Measurements from ENCODE around the gene SIGLECL1. TPM values are rescaled to one million over a fixed set of nuclear protein-coding genes. Genes with fewer than 3 reads are reported as not detected.
A peak's percentile ranks its signal among the peaks of the same experiment; 100 is the strongest.

Gene SIGLECL1
- polyA plus RNA-seq, 6 donors from 2014 or later = not detected

GRCh38 chr19:51226067-51226466, 24.8 kb upstream of the SIGLECL1 start:
- Mint-ChIP-seq H3K4me3 (no peak overlapping the region), H3K4me1 (peaks cover 0 to 5% (median 0%) of the 10 kb centered on the region in 3 donors), H3K27me3 (peaks cover 22 to 41% (median 36%) of the 10 kb centered on the region in 3 donors), H3K9me3 (peaks cover 0 to 4% (median 0%) of the 10 kb centered on the region in 7 donors), H3K27ac (no peak overlapping the region), H3K36me3 (no peaks in the 10 kb centered on the region)
- ATAC-seq (ENCODE audit: low read depth in 2 of 2) (no peak), DNase-seq (no peak)

DNA sequence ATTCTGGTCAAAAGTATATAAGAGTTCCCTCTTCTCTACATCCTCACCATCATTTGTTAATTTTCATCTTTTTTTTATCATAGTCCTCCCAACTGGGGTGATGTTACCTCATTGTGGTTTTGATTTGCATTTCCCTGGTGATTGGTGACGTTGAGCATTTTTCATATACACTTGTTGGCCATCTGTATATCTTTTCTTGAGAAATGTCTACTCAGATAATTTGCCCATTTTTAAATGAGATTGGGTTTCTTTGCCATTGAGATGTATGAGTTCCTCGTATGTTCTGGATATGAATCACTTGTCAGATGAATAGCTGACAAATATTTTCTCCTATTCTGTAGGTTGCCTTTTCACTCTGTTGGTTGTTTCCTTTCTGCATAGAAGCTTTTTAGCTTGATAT, 23.6 kb upstream of the SIGLECL1 start:
- DNase-seq = no peak
- Mint-ChIP-seq H3K4me3 (no peak overlapping the region), H3K27ac (no peak overlapping the region), H3K9me3 (peaks cover 0 to 8% (median 2%) of the 10 kb centered on the region in 7 donors), H3K36me3 (peaks cover 0 to 3% of the 10 kb centered on the region in 2 donors), H3K27me3 (peaks cover 23 to 52% (median 32%) of the 10 kb centered on the region in 3 donors), H3K4me1 (peaks cover 0 to 5% (median 0%) of the 10 kb centered on the region in 3 donors)
- no peak for ATAC-seq (ENCODE audit: low read depth in 2 of 2)

DNA sequence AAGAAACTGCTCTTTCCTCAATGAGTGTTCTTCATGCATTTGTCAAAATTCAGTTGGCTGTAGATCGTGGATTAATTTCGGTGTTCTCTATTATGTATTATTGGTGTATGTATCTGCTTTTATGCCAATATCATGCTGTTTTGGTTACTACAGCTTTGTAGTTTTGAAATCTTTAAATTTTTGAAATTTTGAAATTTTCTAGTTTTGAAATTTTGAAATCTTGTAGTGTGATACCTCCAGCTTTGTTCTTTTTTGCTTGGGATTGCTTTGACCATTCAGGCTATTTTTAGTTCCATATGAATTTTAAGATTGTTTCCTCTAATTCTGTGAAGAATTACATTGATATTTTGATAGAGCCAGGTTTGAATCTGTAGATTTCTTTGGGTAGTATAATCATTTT, 22.9 kb upstream of the SIGLECL1 start:
- H3K27me3 Mint-ChIP-seq = peaks cover 28 to 57% (median 30%) of the 10 kb centered on the region in 3 donors
- peaks cover 0 to 8% of the 10 kb centered on the region in 2 donors for H3K36me3 Mint-ChIP-seq
- no peak overlapping the region for H3K27ac Mint-ChIP-seq
- ATAC-seq (ENCODE audit: low read depth in 2 of 2) (no peak), DNase-seq (no peak)
- H3K4me3 Mint-ChIP-seq = no peak overlapping the region
- peaks cover 0 to 5% (median 0%) of the 10 kb centered on the region in 3 donors for H3K4me1 Mint-ChIP-seq
- peaks cover 0 to 13% (median 5%) of the 10 kb centered on the region in 7 donors for H3K9me3 Mint-ChIP-seq

DNA sequence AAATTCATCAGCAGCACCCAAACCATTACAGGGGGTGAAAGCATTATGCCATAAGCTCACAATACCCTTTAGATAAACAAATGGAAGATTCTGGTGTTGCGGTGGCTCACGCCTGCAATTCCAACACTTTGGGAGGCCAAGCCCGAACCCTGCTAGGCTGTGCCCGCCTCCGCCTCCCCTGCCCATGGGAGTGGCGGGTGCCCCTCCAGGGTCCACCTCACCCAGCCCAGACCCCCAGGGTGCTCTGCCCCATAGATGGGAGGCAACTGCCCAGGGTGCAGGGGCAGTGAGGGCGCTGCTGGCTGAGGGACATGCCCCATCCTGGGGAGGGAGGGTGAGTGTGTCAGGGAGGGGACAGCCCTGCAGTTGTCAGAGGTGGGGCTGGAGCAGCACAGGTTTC, 10.0 kb upstream of the SIGLECL1 start:
- Mint-ChIP-seq H3K27ac (no peak overlapping the region), H3K9me3 (peaks cover 3 to 11% (median 6%) of the 10 kb centered on the region in 7 donors), H3K4me1 (no peaks in the 10 kb centered on the region), H3K4me3 (no peak overlapping the region), H3K36me3 (peaks cover 0 to 8% of the 10 kb centered on the region in 2 donors), H3K27me3 (peaks cover 8 to 40% (median 13%) of the 10 kb centered on the region in 3 donors)
- DNase-seq (no peak), ATAC-seq (ENCODE audit: low read depth in 2 of 2) (no peak)

GRCh38 chr19:51242881-51243630, 7.8 kb upstream of the SIGLECL1 start:
- Mint-ChIP-seq H3K36me3 (peaks cover 0 to 8% of the 10 kb centered on the region in 2 donors), H3K27me3 (peaks cover 13 to 40% (median 13%) of the 10 kb centered on the region in 3 donors), H3K4me1 (no peaks in the 10 kb centered on the region), H3K4me3 (no peak overlapping the region), H3K9me3 (peaks cover 3 to 11% (median 6%) of the 10 kb centered on the region in 7 donors), H3K27ac (no peak overlapping the region)
- DNase-seq (no peak), ATAC-seq (ENCODE audit: low read depth in 2 of 2) (no peak)

- no peak for ATAC-seq (ENCODE audit: low read depth in 2 of 2)
- Mint-ChIP-seq H3K27me3 (peaks cover 6 to 33% (median 9%) of the 10 kb centered on the region in 3 donors), H3K9me3 (peaks cover 3 to 19% (median 6%) of the 10 kb centered on the region in 7 donors), H3K4me1 (no peaks in the 10 kb centered on the region), H3K36me3 (peaks cover 0 to 8% of the 10 kb centered on the region in 2 donors), H3K4me3 (no peak overlapping the region), H3K27ac (no peak overlapping the region)
- no peak for DNase-seq
Measured at GRCh38 chr19:51246164-51246552, 4.7 kb upstream of the SIGLECL1 start.

DNA sequence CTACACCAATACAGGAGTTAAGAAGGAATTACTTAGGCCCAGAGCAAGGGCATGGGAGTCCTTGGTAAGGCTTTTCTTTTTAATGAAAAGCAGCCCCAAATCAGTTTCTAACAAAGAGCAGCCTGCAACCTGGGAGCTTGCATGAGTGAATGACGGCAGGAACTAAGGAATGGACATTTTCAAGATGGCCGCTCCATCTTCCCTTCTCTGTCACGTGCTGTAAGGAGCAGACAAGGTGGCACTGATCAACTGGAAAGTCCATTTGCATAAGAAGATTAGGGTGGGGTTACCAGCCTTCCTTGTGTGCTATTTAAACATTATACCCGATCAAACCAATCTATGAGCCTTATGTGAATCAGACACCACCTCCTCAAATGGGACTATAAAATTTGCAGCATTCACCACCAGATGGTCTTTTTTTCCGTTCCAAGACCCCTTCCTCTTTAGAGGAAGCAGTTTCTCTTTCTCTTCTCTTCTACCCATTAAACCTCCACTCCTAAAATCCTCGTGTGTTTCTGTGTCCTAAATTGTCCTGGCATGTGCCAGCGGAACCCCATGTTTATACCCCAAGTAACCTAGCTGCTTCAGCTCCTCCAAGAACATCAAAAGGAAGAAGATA, 2.8 kb upstream of the SIGLECL1 start:
- Mint-ChIP-seq H3K4me3 (no peak overlapping the region), H3K9me3 (peaks cover 1 to 13% (median 2%) of the 10 kb centered on the region in 7 donors), H3K27ac (peak overlapping the region in 1 of 6 donors; percentile 54), H3K4me1 (no peaks in the 10 kb centered on the region), H3K36me3 (peaks cover 0 to 4% of the 10 kb centered on the region in 2 donors), H3K27me3 (peaks cover 9 to 30% (median 18%) of the 10 kb centered on the region in 3 donors)
- DNase-seq = no peak
- no peak for ATAC-seq (ENCODE audit: low read depth in 2 of 2)

DNA sequence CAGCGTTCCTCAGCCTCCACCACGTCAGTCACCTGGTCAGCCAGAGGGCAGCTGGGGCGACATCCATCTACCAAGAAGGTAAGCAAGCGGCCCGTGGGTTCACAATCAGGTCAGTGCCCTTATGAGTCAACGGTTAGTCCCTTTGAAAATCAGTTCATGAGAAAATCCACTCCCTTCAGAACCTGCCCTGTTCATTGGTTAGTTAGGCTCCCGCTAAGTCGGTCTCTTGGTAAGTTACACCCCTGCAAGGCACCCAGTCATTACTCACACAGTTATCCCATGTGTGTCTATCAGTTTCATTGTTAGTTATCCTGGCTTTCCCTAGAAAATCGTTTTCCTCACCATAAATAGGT, 564 bp downstream of the SIGLECL1 start:
- no peak for ATAC-seq (ENCODE audit: low read depth in 2 of 2)
- DNase-seq = no peak
- Mint-ChIP-seq H3K9me3 (peaks cover 0 to 9% (median 0%) of the 10 kb centered on the region in 7 donors), H3K4me3 (no peak overlapping the region), H3K27ac (peak overlapping the region in 1 of 6 donors; percentile 23), H3K4me1 (no peaks in the 10 kb centered on the region), H3K27me3 (peaks cover 5 to 12% (median 9%) of the 10 kb centered on the region in 3 donors), H3K36me3 (no peaks in the 10 kb centered on the region)

GRCh38 chr19:51252306-51253079, 1.6 kb downstream of the SIGLECL1 start:
- Mint-ChIP-seq H3K9me3 (peaks cover 0 to 9% (median 0%) of the 10 kb centered on the region in 7 donors), H3K36me3 (no peaks in the 10 kb centered on the region), H3K4me1 (no peaks in the 10 kb centered on the region), H3K27ac (no peak overlapping the region), H3K27me3 (peaks cover 0 to 12% (median 9%) of the 10 kb centered on the region in 3 donors), H3K4me3 (no peak overlapping the region)
- ATAC-seq (ENCODE audit: low read depth in 2 of 2) = no peak
- DNase-seq = no peak

DNA sequence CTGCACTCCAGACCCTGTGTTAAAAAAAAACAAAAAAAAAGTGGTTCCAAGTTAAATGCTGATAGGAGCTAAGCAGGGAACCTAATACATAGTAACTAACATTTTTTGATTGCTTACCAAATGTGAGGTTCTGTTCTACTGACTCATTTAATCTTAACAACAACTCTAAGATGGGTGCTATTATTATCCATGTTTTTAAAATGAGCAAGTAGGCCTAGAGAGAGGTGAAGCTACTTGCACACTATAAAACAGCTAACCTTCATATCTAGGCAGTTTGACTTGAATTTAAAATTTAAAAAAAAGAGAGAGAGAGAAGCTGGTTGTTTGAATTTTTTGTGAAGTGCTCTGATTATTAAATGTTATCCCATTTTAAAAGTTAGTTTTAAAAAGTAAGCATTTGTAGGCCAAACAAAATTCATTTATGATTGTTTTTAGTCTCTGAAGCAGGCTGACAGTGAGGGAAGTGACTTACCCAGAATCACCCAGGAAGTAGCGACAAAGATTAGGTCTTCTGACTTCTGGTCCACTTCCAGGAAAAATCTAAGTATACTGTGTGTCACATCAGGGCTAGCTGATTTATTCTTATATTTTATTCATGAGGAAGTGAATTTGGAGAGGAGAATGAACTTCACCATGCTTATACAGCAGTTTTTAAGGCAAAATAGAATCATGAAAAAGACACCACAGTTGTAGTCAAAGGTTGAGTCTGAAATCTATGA, 2.4 kb downstream of the SIGLECL1 start:
- H3K4me3 Mint-ChIP-seq = no peak overlapping the region
- peaks cover 0 to 12% (median 11%) of the 10 kb centered on the region in 3 donors for H3K27me3 Mint-ChIP-seq
- DNase-seq = no peak
- no peaks in the 10 kb centered on the region for H3K36me3 Mint-ChIP-seq
- H3K4me1 Mint-ChIP-seq = peaks cover 2 to 4% (median 4%) of the 10 kb centered on the region in 3 donors
- no peak for ATAC-seq (ENCODE audit: low read depth in 2 of 2)
- H3K9me3 Mint-ChIP-seq = peaks cover 0 to 9% (median 0%) of the 10 kb centered on the region in 7 donors
- no peak overlapping the region for H3K27ac Mint-ChIP-seq

- DNase-seq = no peak
- no peaks in the 10 kb centered on the region for H3K36me3 Mint-ChIP-seq
- peaks cover 4 to 26% (median 21%) of the 10 kb centered on the region in 3 donors for H3K27me3 Mint-ChIP-seq
- H3K9me3 Mint-ChIP-seq = peaks cover 0 to 2% (median 0%) of the 10 kb centered on the region in 7 donors
- no peak overlapping the region for H3K27ac Mint-ChIP-seq
- H3K4me3 Mint-ChIP-seq = no peak overlapping the region
- peaks cover 6 to 9% (median 8%) of the 10 kb centered on the region in 3 donors for H3K4me1 Mint-ChIP-seq
- ATAC-seq (ENCODE audit: low read depth in 2 of 2) = no peak
Measured at GRCh38 chr19:51256155-51256625, 5.3 kb downstream of the SIGLECL1 start.

GRCh38 chr19:51257471-51257870, 6.6 kb downstream of the SIGLECL1 start:
- no peak overlapping the region for H3K27ac Mint-ChIP-seq
- peaks cover 11 to 17% (median 17%) of the 10 kb centered on the region in 3 donors for H3K27me3 Mint-ChIP-seq
- no peaks in the 10 kb centered on the region for H3K36me3 Mint-ChIP-seq

More at GRCh38 chr19:51257471-51257870, 6.6 kb downstream of the SIGLECL1 start:
- DNase-seq (no peak), ATAC-seq (ENCODE audit: low read depth in 2 of 2) (no peak)
- Mint-ChIP-seq H3K4me3 (no peak overlapping the region), H3K4me1 (peaks cover 6 to 9% (median 8%) of the 10 kb centered on the region in 3 donors), H3K9me3 (peaks cover 0 to 1% (median 0%) of the 10 kb centered on the region in 7 donors)
